CD14-positive monocyte (primary cell): Measurements from ENCODE around the gene HAGH. TPM values are rescaled to one million over a fixed set of nuclear protein-coding genes. Genes with fewer than 3 reads are reported as not detected.
A peak's percentile ranks its signal among the peaks of the same experiment; 100 is the strongest.

ENCODE experiments used
- DNase-seq, 3 donors: peaks; one replicate each; pipeline ENCODE4 v3.0.0-alpha.2; 2011 to 2022
- H2AFZ ChIP-seq: 2 replicates; pipeline ENCODE4 v1.6.0; 2012; ENCODE audit warnings: mild to moderate bottlenecking, low read depth, low read length, inconsistent platforms; ENCODE audit not compliant: insufficient read depth, poor library complexity, severe bottlenecking
- H3K27ac ChIP-seq, 2 donors: 1 replicate in 1 of 2; 2 replicates in 1 of 2; pipeline ENCODE4 v1.5.1; 2012 to 2013; ENCODE audit warnings: low read length in 2 of 2, control low read depth in 1 of 2, inconsistent platforms in 1 of 2, low read depth in 1 of 2, mild to moderate bottlenecking in 1 of 2
- H3K27me3 ChIP-seq, 2 donors: one replicate each; pipeline versions ENCODE4 v1.6.0 to v1.6.1; 2011 to 2013; ENCODE audit warnings: low read length in 2 of 2; ENCODE audit not compliant: control insufficient read depth in 2 of 2, insufficient read depth in 2 of 2
- H3K36me3 ChIP-seq, 2 donors: replicated peaks in 1 of 2; 1 replicate in 1 of 2; 2 replicates in 1 of 2; pipeline versions ENCODE4 v1.5.1 to v1.6.1; 2012 to 2013; ENCODE audit warnings: low read length in 2 of 2, control low read depth in 1 of 2, inconsistent platforms in 1 of 2, mild to moderate bottlenecking in 1 of 2; ENCODE audit not compliant: insufficient read depth in 2 of 2, control insufficient read depth in 1 of 2
- H3K4me1 ChIP-seq, 2 donors: 1 replicate in 1 of 2; 2 replicates in 1 of 2; pipeline versions ENCODE4 v1.5.1 to v1.6.1; 2012 to 2013; ENCODE audit warnings: low read length in 2 of 2, control low read depth in 1 of 2, inconsistent platforms in 1 of 2, mild to moderate bottlenecking in 1 of 2, moderate library complexity in 1 of 2; ENCODE audit not compliant: insufficient read depth in 2 of 2, control insufficient read depth in 1 of 2
- H3K4me2 ChIP-seq: replicated peaks from 2 replicates; pipeline ENCODE3; 2012; ENCODE audit warnings: low read length, moderate library complexity, mild to moderate bottlenecking; ENCODE audit not compliant: poor library complexity, severe bottlenecking; ENCODE audit errors: extremely low read depth
- H3K4me3 ChIP-seq, 3 experiments: fragments of 200-600 bp in 1 of 3; sonication (generic) in 1 of 3; replicated peaks in 1 of 3; 1 replicate in 2 of 3; 2 replicates in 1 of 3; pipeline ENCODE4 v1.5.1; 2011 to 2013; ENCODE audit warnings: low read length in 3 of 3, mild to moderate bottlenecking in 3 of 3, control low read depth in 2 of 3, low read depth in 2 of 3, inconsistent platforms in 1 of 3, moderate library complexity in 1 of 3
- H3K79me2 ChIP-seq: 2 replicates; pipeline ENCODE4 v1.6.0; 2012; ENCODE audit warnings: mild to moderate bottlenecking, control low read depth, inconsistent platforms, low read length, moderate library complexity; ENCODE audit not compliant: insufficient read depth
- H3K9ac ChIP-seq: 2 replicates; pipeline ENCODE4 v1.6.0; 2017; ENCODE audit warnings: low read length, mild to moderate bottlenecking; ENCODE audit not compliant: insufficient read depth, poor library complexity, severe bottlenecking
- H3K9me3 ChIP-seq, 2 donors: replicated peaks in 1 of 2; 1 replicate in 1 of 2; 2 replicates in 1 of 2; pipeline versions ENCODE4 v1.5.1 to v1.6.1; 2012 to 2013; ENCODE audit warnings: low read length in 2 of 2, control low read depth in 1 of 2; ENCODE audit not compliant: control insufficient read depth in 1 of 2, insufficient read depth in 1 of 2
- H4K20me1 ChIP-seq: 2 replicates; pipeline ENCODE4 v1.6.0; 2012; ENCODE audit warnings: mild to moderate bottlenecking, low read length, control low read depth, moderate library complexity; ENCODE audit not compliant: insufficient read depth
- H3K27ac Mint-ChIP-seq, 7 donors: one replicate each; pipeline ENCODE4 v1.8.0; 2020; ENCODE audit warnings: mild to moderate bottlenecking in 7 of 7, mixed read lengths in 7 of 7, moderate library complexity in 6 of 7, inconsistent platforms in 2 of 7
- H3K27me3 Mint-ChIP-seq, 3 donors: one replicate each; pipeline ENCODE4 v1.8.0; 2021 to 2022; ENCODE audit warnings: low read depth in 3 of 3, mild to moderate bottlenecking in 3 of 3, mixed read lengths in 3 of 3, moderate library complexity in 3 of 3, inconsistent platforms in 1 of 3
- H3K36me3 Mint-ChIP-seq, 2 donors: one replicate each; pipeline ENCODE4 v1.8.0; 2020; ENCODE audit warnings: mixed read lengths in 2 of 2, inconsistent platforms in 1 of 2, mild to moderate bottlenecking in 1 of 2
- H3K4me1 Mint-ChIP-seq: one replicate; pipeline ENCODE4 v1.8.0; 2020; ENCODE audit warnings: mild to moderate bottlenecking, mixed read lengths
- H3K4me3 Mint-ChIP-seq, 2 donors: one replicate each; pipeline ENCODE4 v1.8.0; 2020; ENCODE audit warnings: mild to moderate bottlenecking in 2 of 2, mixed read lengths in 2 of 2, moderate library complexity in 1 of 2
- H3K9me3 Mint-ChIP-seq, 7 donors: one replicate each; pipeline ENCODE4 v1.8.0; 2020 to 2022; ENCODE audit warnings: mixed read lengths in 7 of 7, mild to moderate bottlenecking in 6 of 7, moderate library complexity in 6 of 7, inconsistent platforms in 2 of 7
- WGBS: methylation state at CpG from one replicate; pipeline ENCODE4 v1.1.5; 2013; ENCODE audit warnings: missing lambda C conversion rate; ENCODE audit not compliant: insufficient coverage; 5-methylcytosine and 5-hydroxymethylcytosine counted together
- intact Hi-C, 2 donors: fragments of 100-400 bp; cut with micrococcal nuclease; formaldehyde crosslinking; loops; one replicate each; pipeline versions ENCODE4 v1.15.0 to v1.15.1; 2023
- polyA plus RNA-seq, 3 donors: library from polyadenylated mRNA; depleted of rRNA in 1 of 3; unstranded in 2 of 3; stranded (reverse) in 1 of 3; fragments of 300-500 nt in 2 of 3; fragments of >200 nt in 1 of 3; fragmentation: Illumina TruSeq in 2 of 3; gene quantifications; 1 replicate in 2 of 3; 2 replicates in 1 of 3; pipeline ENCODE4 v1.2.3, GENCODE V29; 2012 to 2021
- TF ChIP-seq, protein P1 (sequence below): fragments of 200-600 bp; IDR thresholded peaks from one replicate; pipeline ENCODE4 v1.8.0; 2022; ENCODE audit warnings: antibody characterized with exemption, mild to moderate bottlenecking

Gene HAGH
- polyA plus RNA-seq, 3 donors = 42.6 to 82.1 (median 47.7) TPM

- Histone ChIP-seq H3K27me3 (no peaks in the 10 kb centered on the region), H4K20me1 (peaks cover 22% of the 10 kb centered on the region), H3K27ac (no peak overlapping the region), H3K36me3 (peaks cover 92 to 95% of the 10 kb centered on the region in 2 donors), H3K79me2 (no peaks in the 10 kb centered on the region), H3K9me3 (no peaks in the 10 kb centered on the region), H3K4me2 (no peak overlapping the region), H3K9ac (no peak overlapping the region), H2AFZ (no peak overlapping the region), H3K4me3 (no peak overlapping the region), H3K4me1 (no peaks in the 10 kb centered on the region)
- Mint-ChIP-seq H3K36me3 (peaks cover 51 to 88% of the 10 kb centered on the region in 2 donors), H3K9me3 (peaks cover 0 to 2% (median 0%) of the 10 kb centered on the region in 7 donors), H3K4me3 (no peak overlapping the region), H3K27ac (no peak overlapping the region), H3K4me1 (no peaks in the 10 kb centered on the region), H3K27me3 (peaks cover 0 to 3% (median 2%) of the 10 kb centered on the region in 3 donors)
- TF ChIP-seq, protein P1, sequence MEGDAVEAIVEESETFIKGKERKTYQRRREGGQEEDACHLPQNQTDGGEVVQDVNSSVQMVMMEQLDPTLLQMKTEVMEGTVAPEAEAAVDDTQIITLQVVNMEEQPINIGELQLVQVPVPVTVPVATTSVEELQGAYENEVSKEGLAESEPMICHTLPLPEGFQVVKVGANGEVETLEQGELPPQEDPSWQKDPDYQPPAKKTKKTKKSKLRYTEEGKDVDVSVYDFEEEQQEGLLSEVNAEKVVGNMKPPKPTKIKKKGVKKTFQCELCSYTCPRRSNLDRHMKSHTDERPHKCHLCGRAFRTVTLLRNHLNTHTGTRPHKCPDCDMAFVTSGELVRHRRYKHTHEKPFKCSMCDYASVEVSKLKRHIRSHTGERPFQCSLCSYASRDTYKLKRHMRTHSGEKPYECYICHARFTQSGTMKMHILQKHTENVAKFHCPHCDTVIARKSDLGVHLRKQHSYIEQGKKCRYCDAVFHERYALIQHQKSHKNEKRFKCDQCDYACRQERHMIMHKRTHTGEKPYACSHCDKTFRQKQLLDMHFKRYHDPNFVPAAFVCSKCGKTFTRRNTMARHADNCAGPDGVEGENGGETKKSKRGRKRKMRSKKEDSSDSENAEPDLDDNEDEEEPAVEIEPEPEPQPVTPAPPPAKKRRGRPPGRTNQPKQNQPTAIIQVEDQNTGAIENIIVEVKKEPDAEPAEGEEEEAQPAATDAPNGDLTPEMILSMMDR = no peak
- no peak for DNase-seq
- WGBS = 94% methylated on average over 55 of the region's 81 CpGs
- intact Hi-C loops = no loop called here
Observed at GRCh38 chr16:1763521-1764511, 62.8 kb downstream of the HAGH start.

GRCh38 chr16:1762879-1763520 is 63.6 kb downstream of the HAGH start:
- Histone ChIP-seq H3K27ac (no peak overlapping the region), H3K36me3 (peaks cover 91 to 95% of the 10 kb centered on the region in 2 donors), H3K27me3 (no peaks in the 10 kb centered on the region), H4K20me1 (peaks cover 15% of the 10 kb centered on the region), H3K9ac (no peak overlapping the region), H3K9me3 (no peaks in the 10 kb centered on the region), H3K79me2 (no peaks in the 10 kb centered on the region), H2AFZ (no peak overlapping the region), H3K4me3 (no peak overlapping the region), H3K4me1 (no peaks in the 10 kb centered on the region), H3K4me2 (no peak overlapping the region)
- peaks cover 0 to 3% (median 2%) of the 10 kb centered on the region in 3 donors for H3K27me3 Mint-ChIP-seq
- intact Hi-C loops = no loop called here
- TF ChIP-seq, protein P1 = no peak
- no peak overlapping the region for H3K4me3 Mint-ChIP-seq
- peak overlapping the region in 1 of 7 donors; percentile 26 for H3K27ac Mint-ChIP-seq
- DNase-seq = no peak
- peaks cover 0 to 2% (median 0%) of the 10 kb centered on the region in 7 donors for H3K9me3 Mint-ChIP-seq
- WGBS = 95% methylated on average over 18 of the region's 24 CpGs
- H3K4me1 Mint-ChIP-seq = no peaks in the 10 kb centered on the region
- H3K36me3 Mint-ChIP-seq = peaks cover 49 to 85% of the 10 kb centered on the region in 2 donors
